Dermis blood vessel endothelial cell (primary cell): ENCODE data around the gene CAST. TPM values are rescaled to one million over a fixed set of nuclear protein-coding genes. Genes with fewer than 3 reads are reported as not detected.

Experiments used
- DNase-seq: peaks from one replicate; pipeline ENCODE4 v3.0.0; 2010
- total RNA-seq: library from RNA; depleted of rRNA; stranded (reverse); fragments of >200 nt; gene quantifications from 2 replicates; pipeline ENCODE4 v1.2.3, GENCODE V29; 2014

CAST gene
- total RNA-seq, 1 donor from 2014 or later: 123 TPM

DNA sequence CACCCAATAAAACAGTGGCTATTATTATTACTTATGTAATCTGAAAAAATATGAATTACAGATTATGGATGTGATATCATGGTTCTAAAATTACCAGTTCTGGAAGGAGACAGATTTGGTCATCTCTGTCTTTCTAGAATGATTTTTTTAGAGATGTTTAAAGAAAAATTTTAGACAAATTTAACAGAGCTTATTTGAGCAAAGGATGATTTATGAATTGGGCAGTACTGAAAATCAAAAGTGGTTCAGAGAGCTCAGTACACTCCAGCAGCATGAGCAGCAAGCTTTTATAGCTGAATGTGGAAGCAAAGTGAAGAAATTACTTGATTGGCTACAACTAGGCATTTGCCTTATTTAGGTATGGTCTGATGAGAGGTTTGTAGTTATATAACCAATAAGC lies 11.0 kb downstream of the CAST start:
- no peak for DNase-seq

DNA sequence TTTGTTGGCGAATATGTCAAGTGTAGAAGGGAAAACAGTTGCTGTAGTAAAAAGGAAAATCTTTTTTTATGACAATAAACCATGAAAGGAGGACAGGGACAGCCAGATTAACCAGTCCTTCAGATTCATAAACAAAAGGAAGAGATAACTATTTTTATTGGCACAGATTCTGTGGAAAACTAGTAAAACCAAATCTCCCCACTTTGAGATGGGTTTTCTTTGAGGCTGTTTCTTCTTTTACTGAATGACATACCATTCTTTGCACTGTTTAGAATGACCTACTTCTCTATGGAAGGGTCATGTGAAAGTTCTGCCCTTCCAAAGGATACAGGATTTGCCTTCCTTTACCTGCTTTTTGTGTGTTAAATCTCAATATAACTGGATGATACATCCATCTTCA lies 13.7 kb downstream of the CAST start:
- DNase-seq: no peak

DNA sequence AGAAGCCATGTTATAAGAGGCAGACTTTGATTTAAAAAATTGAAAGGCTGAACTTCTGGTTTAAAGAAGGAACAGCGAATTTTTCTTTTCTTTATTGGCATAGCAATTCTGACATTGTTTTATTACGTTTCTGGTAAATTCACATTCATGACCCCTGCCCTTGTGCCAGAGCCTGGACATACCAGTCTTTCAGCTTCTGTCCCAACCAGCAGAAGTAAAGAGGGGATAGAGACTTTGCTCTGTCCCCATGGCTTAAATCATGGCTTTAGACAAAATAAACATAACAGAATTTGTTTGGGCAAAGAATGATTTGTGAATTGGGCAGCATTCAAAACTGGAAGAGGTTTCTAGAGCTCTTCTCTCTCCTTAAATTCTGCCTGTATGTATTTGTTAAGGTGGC lies 15.3 kb downstream of the CAST start:
- DNase-seq: no peak

GRCh38 chr5:96679293-96679692 lies 17.1 kb downstream of the CAST start:
- no peak for DNase-seq

GRCh38 chr5:96680759-96681470 lies 18.7 kb downstream of the CAST start:
- no peak for DNase-seq

DNA sequence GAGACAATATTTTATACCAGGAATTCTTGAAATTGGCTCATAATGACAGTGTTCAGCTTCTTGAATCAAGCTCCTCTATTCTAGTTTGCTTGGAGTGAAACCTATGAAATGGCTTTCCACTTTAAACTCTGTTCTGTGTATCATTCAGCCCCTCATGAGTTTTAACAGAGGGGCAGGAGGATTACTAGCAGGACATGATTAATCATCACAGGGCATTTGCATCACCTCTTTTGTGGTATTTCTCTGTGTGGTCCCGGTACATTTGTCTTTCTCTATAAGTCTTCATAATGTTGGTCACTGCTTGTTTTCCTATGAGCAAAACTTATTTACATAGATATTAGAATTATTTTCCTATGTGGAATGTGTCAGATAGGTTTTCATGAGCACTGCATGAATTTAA lies 21.2 kb downstream of the CAST start:
- DNase-seq: no peak

GRCh38 chr5:96683810-96684209 lies 21.6 kb downstream of the CAST start:
- DNase-seq: no peak

- no peak for DNase-seq
Measured at GRCh38 chr5:96687080-96687479, 24.9 kb downstream of the CAST start.

- DNase-seq: peak; percentile 83
Measured at GRCh38 chr5:96687812-96688453, 25.8 kb downstream of the CAST start.

GRCh38 chr5:96690861-96691260 lies 28.7 kb downstream of the CAST start:
- no peak for DNase-seq

DNA sequence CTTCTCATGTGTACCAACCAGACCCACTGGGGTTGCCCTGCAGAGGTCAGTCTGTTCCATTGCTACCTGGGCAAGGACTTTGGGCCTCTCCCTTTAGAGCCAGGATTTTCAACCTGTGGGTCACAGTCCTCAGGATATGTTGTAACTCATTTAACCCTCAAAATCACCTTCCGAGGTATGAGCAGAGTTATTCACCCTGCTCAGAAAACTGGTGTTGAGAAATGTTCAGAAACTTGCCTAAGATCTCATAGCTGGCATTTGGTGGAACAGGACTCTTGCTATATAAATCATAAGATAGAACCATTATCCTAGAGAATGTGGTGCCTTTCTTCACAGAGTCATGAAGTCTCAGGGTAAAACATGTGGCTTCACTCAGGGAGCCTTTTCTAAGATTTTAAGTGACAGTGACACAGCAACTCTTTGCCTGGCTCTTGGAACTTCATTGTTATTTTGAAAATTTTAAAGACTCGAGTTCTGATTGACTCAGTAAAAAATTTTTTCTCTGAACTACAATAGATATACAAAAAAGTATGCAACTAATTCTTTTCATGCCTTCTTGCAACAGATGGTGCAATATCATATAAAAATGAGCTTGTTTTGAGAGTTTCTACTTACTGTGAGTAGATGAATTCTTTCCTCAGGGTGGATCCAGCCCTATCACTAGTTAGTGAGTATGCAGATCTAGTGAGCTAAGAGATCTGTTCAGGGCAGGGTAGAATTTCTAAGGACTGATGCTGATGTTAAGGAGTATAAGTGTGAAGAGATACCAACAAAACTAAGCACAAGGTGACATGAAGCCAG lies 29.5 kb downstream of the CAST start:
- no peak for DNase-seq

GRCh38 chr5:96692441-96692840 lies 30.3 kb downstream of the CAST start:
- peak; percentile 21 for DNase-seq

DNA sequence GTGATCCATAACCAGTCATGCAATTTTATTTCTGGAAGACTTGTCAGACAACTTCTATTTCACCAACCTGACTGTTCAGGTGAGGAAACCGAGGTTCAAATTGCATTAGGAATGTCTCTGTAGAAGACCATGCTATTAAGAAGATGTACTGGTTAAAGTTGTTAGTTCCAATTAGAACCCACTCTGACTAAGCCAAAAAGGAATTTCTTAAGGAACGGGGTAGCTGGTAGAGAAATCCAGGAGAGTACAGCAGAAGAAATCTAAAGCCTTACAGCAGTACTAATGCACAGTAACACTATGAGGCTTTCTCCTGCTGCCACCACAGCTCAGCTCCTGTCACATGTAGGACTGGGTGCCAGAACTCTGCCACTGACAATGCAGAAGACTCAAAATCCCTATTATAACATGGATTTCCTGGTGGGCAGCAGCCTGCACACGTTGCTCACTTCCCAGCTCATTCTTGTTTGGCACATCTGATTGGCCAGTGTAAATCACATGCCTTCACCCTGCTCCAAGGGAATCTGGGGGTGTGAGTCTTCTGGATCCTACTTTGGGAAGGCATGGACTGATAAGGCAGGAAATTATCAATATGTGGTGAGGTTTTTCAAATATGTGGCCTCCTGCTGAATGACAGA lies 37.1 kb downstream of the CAST start:
- DNase-seq: peak; percentile 61

DNA sequence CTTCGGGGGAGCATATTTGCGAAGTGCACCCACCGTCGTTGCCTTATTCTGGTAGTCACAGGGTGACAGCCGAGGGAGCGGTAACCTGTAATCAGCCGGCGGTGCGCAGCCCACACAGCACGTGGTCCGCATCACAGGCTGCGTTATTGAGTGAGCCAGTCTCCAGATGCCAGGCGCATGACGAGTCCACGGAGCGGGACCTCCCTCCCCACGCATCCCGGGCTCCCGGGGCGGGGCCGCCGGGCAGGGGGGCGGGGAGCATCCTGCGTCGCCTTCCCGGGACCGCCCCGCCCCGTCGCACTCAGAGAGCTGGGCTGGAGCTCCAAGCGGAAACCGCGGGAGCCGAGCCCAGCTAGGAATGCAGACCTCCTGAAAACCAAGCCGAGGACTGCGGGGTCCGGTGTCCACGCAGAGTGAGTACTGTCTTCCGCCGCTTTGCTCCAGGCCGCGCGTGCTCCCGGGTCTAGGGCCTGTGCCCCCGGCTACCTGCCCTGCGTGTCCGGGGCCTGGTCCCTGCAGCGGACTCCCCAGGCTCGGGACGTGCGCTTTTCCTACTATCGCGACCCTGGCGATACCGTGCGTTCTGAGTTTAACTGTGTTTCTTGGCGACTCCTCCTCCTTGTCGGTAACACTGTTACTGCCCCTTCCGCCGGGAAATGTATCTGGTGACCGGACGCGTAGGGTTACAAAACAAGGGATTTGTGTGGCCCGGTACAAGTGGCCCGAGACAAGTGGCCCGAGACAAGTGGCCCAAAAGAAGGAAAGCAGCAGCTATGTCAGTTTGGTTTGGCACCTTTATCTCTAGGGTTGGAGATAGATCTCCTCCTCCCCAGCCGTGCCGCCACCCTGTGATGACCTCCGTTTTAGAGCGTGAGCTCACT lies 40.6 kb downstream of the CAST start:
- peak; percentile 94 for DNase-seq

DNA sequence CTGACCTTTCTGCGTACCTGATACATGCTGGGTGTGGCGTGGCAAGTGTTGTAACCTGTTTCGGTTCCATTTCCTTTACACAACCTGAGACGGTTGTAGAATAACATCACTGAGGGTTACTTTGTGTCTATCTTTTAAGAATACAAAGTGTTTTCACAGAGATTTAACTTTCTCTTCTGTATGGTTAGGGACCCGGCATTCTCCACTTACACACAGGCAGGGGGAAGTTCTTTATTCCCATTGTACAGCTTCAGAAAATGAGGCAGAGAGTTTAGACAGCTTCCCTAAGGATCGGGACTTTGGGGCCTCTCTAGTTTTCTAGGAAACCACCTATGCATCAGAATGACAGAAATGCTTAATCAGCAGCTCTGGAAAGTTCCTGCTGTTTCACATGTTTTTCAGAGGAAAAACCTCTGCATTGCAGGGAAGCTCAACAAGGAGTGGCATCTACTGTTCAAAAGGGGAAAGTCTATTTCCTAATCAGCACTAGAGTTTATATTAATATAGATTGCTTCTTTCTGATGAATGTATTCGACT lies 41.3 kb downstream of the CAST start:
- DNase-seq: peak; percentile 32

- no peak for DNase-seq
Measured at GRCh38 chr5:96703995-96704394, 41.8 kb downstream of the CAST start.

DNA sequence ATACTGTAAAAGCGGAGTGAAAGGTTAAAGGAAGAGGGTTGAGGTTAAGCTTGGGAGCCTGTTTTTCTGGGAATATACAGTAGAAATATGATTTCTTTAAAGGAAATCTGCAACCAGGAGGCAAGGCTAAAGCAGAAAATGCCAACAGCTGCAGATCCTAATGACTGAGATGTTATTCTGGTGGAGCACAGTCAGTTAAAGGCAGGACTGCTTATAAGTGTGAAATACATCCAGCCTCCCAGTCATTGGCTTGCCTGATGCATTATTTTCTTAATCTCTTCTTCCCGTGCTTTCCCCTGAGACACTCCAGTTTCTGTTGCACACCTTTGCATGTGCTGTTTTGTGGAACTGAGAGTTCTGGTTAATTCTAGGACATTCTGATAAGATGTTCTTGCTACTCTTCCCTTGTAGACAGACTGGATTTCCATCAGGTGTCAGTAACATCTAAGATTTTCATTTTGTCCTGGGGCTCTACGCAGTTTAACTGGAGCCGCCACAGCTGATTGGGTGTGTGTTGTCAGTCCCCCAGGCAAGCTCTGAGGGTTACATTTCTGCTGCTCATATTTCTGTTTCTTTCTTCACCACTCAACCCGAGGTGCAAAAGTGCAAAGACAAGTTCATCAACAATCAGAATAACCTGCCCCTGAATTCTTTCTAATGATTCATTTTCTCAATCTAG lies 44.4 kb downstream of the CAST start:
- no peak for DNase-seq

DNA sequence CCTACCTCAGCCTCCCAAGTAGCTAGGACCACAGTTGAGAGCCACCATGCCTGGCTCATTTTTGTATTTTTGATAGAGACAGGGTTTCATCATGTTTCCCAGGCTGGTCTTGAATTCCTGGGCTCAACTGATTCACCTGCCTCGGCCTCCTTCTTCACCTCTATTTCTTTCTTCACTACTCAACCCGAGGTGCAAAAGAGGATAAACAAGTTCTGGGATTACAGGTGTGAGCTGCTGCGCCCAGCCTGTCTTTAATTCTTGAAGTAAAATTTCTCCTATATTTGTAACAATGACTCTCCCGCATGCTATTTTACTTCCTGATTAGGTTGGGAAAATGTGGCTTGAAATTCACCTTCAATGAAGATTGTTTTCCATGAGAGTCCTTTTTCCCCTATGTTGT lies 46.4 kb downstream of the CAST start:
- DNase-seq: no peak

DNA sequence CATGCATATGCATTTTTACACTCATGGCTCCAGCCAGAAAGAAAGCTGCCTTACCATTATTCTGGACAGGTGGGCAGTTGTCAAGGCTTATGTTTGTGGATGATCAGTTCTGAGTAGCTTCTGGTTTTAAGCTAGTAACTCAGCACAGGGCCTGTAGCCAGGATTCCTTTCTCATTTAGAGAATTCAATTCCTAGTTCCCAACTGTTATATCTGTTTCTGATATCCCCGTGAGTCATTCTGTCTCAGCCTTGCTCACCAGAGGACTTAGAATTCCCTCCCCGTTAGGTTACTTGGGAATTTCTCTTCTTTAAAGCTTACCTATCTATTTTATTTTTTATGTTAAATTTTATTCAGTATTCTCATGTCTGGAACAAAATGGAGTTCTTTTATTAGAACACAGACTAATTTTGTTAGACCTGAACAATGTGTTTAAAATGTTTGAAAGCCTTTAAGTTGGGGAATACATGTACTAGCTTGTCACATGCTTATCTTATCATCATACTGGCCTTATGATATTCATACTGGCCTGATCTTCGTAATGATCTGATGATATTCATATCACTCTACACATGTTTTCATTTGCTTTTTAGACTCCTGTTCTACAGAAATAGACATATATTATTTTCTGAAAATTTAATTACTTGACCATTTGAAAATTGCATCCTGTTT lies 47.1 kb downstream of the CAST start:
- peak; percentile 38 for DNase-seq

DNA sequence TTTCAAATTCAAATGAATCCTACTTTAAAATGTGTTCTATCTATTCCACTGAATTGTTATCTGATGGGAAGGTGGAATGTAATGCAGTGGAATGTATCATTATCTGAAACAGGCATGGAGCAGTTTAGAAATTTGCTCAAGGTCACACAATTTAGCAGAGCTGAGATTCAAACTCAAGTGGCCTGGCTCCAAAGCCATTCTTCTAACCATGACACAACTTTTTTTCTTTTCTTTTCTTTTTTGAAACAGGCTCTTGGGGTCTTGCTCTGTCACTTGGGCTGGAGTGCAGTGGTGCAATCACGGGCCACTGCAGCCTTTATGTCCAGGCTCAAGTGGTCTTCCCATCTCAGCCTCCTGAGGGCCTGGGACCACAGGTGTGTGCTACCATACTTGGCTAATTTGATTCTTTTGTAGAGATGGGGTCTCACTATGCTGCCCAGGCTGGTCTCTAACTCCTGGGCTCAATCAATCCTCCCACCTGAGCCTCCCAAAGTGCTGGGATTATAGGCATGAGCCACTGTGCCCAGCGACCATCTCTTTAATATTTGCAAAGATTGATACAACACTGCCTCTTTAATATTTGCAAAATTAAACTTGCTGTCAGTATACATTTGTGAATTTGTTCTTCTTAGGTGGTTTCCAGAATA lies 50.0 kb downstream of the CAST start:
- DNase-seq: no peak
